ENCODE measurements around the gene IFITM2. TPM values are rescaled to one million over a fixed set of nuclear protein-coding genes. Genes with fewer than 3 reads are reported as not detected.
A peak's percentile ranks its signal among the peaks of the same experiment; 100 is the strongest.
"Not testable (repeated sequence)": the region's sequence is repeated elsewhere in the genome, so short reads cannot be mapped to it uniquely, and the experiment has no call there.

The IFITM2 gene
- total RNA-seq, 6 experiments from 2014 or later = 157 to 624 (median 390) TPM

DNA sequence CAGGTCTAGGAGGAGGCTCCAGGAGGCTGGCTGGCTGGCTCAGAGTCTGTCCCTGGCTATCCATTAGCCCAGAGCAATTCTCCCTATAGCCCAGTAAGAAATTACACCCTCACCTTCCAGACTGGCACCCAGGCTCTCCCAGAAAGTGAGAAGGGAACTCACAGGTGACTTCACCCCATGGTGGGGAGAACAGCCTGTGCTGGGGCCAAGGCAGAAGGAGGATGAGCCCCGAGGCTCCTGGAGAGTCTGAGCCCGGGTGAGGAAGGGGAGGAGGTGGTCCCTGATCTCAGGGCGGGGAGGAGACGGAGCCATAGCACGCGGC lies 6.9 kb downstream of the IFITM2 start:
- H3K27me3 ChIP-seq; DNase-seq; ATAC-seq; H3K9me3 ChIP-seq; H3K36me3 ChIP-seq; intact Hi-C loops (cut with DNase I): not testable (repeated sequence)
- Histone ChIP-seq H3K4me3 (peak overlapping the region; percentile 42 to 55 (median 52)), H3K27ac (peak overlapping the region; percentile 85 to 97 (median 90)), H3K4me1 (peaks cover 0 to 41% (median 7%) of the 10 kb centered on the region in 4 donors)
- TF ChIP-seq POLR2A (IDR thresholded peaks at IDR 0.05) = peak; percentile 50
- WGBS (ENCODE audit: insufficient coverage, low coverage, low lambda C conversion rate, missing lambda C conversion rate) = 8% methylated on average over 2 of the region's 6 CpGs

GRCh38 chr11:315051-315481 lies 7.5 kb downstream of the IFITM2 start:
- Histone ChIP-seq H3K4me3 (peak overlapping the region; percentile 42 to 55 (median 52)), H3K4me1 (peaks cover 0 to 36% (median 4%) of the 10 kb centered on the region in 4 donors), H3K27ac (peak overlapping the region; percentile 85 to 97 (median 90)), H3K27me3 (no peaks in the 10 kb centered on the region), H3K36me3 (no peaks in the 10 kb centered on the region), H3K9me3 (no peaks in the 10 kb centered on the region)
- ATAC-seq (peak in 3 of 4 donors; percentile 3 to 42 (median 34)), DNase-seq (peak in 2 of 3 donors; percentile 66 to 73)
- 26% methylated on average over 4 of the region's 9 CpGs for WGBS (ENCODE audit: insufficient coverage, low coverage, low lambda C conversion rate, missing lambda C conversion rate)
- TF ChIP-seq, protein P1, sequence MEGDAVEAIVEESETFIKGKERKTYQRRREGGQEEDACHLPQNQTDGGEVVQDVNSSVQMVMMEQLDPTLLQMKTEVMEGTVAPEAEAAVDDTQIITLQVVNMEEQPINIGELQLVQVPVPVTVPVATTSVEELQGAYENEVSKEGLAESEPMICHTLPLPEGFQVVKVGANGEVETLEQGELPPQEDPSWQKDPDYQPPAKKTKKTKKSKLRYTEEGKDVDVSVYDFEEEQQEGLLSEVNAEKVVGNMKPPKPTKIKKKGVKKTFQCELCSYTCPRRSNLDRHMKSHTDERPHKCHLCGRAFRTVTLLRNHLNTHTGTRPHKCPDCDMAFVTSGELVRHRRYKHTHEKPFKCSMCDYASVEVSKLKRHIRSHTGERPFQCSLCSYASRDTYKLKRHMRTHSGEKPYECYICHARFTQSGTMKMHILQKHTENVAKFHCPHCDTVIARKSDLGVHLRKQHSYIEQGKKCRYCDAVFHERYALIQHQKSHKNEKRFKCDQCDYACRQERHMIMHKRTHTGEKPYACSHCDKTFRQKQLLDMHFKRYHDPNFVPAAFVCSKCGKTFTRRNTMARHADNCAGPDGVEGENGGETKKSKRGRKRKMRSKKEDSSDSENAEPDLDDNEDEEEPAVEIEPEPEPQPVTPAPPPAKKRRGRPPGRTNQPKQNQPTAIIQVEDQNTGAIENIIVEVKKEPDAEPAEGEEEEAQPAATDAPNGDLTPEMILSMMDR (IDR thresholded peaks at IDR 0.05) = no peak
- peak; percentile 47 for TF ChIP-seq POLR2A (IDR thresholded peaks at IDR 0.05)
- intact Hi-C loops (cut with DNase I) = no loop called here

DNA sequence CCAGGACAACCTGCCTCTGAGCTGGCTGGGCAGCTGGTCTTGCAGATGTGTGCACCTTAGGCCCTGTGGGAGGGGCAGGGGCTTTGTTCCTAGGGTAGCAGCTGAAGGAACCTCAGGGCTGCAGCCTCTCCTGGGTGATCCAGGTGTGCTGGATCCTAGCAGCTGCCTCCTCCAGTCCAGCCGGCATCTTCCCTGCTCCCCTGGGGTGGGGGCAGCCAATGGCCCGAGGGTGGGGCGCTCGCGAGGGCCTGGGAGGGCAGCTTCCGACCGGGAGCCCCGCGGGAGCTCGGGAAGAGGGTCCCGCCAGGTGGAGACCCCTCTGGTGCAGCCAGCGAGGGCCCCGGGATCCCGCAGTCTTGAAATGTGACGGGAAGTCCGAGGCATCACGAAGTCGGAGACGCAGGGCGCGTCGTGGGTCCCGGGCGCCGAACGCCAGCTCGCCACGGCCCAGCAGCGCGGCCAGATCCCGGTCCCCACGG lies 7.9 kb downstream of the IFITM2 start:
- H3K36me3 ChIP-seq = no peaks in the 10 kb centered on the region
- H3K4me3 ChIP-seq = peak overlapping the region; percentile 42 to 55 (median 52)
- 0% methylated on average over 3 of the region's 32 CpGs for WGBS (ENCODE audit: insufficient coverage, low coverage, low lambda C conversion rate, missing lambda C conversion rate)
- ATAC-seq (no peak), DNase-seq (no peak)
- peak overlapping the region; percentile 85 to 97 (median 90) for H3K27ac ChIP-seq
- intact Hi-C loops (cut with DNase I) = no loop called here
- H3K27me3 ChIP-seq = no peaks in the 10 kb centered on the region
- TF ChIP-seq, protein P1 (IDR thresholded peaks at IDR 0.05) = no peak
- no peak for TF ChIP-seq POLR2A (IDR thresholded peaks at IDR 0.05)
- peaks cover 0 to 36% (median 4%) of the 10 kb centered on the region in 4 donors for H3K4me1 ChIP-seq
- no peaks in the 10 kb centered on the region for H3K9me3 ChIP-seq

DNA sequence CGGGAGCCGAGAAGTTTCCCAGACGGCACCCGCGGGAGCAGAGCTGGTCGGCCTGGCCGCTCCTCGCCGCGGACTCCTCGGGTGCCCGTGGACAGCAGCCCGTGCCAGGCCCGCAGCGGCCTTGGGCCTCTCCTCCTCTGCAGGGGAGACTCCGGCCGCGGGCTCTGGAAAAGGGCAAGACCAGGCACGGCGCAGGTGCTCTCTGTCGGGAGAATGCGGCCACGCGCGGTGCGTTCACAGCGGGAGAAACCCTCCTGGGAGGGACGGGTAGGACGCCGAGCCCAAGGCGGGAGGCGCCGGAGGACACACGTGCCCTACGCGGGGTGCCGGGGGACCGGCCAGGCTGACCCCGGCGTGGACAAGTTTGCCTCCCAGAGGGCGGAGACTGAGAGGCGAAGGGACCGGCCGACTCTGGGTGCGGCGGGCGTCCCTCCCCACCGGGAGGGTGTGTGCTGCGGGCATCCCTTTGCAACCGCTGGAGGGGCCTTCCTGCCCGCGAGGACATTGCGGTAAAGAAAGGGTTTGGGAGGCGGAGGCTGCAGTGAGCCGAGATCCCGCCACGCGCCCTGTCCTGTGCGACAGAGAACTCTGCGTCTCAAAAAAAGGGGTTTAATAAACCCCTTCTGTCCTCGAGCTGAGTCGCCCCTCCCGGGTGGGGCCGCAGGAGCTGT lies 8.6 kb downstream of the IFITM2 start:
- TF ChIP-seq, protein P1 (IDR thresholded peaks at IDR 0.05) = no peak
- peak; percentile 84 for TF ChIP-seq POLR2A (IDR thresholded peaks at IDR 0.05)
- H3K9me3 ChIP-seq = no peaks in the 10 kb centered on the region
- H3K4me3 ChIP-seq = peak overlapping the region; percentile 42 to 55 (median 52)
- H3K27me3 ChIP-seq = no peaks in the 10 kb centered on the region
- no peaks in the 10 kb centered on the region for H3K36me3 ChIP-seq
- peaks cover 0 to 36% (median 4%) of the 10 kb centered on the region in 4 donors for H3K4me1 ChIP-seq
- intact Hi-C loops (cut with DNase I) = no loop called here
- ATAC-seq = peak; percentile 0 to 8 (median 4)
- WGBS (ENCODE audit: insufficient coverage, low coverage, low lambda C conversion rate, missing lambda C conversion rate) = 23% methylated on average over 26 of the region's 64 CpGs
- peak overlapping the region; percentile 85 to 97 (median 90) for H3K27ac ChIP-seq
- DNase-seq = peak; percentile 73 to 77 (median 77)

DNA sequence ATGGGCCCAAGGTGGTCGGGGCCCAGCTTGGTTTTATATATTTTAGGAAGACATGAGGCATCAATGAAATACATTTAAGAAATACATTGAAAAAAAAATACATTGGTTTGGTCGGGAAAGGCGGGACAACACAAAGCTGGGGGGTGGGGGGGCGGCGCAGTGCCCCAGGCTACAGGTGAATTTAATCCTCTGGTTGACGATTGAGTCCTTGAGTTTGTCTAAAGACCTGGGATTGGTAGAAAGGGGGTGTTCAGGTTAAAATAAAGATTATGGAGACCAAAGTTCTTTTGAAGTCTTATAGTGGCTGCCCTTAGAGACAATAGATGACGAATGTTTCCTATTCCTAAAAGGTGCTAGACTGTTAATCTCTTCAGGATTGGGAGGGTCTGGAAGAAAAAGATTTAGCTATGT lies 9.3 kb downstream of the IFITM2 start:
- H3K36me3 ChIP-seq = no peaks in the 10 kb centered on the region
- H3K9me3 ChIP-seq = no peaks in the 10 kb centered on the region
- WGBS (ENCODE audit: insufficient coverage, low coverage, low lambda C conversion rate, missing lambda C conversion rate) = 42% methylated on average over 7 of the region's 7 CpGs
- H3K27me3 ChIP-seq = no peaks in the 10 kb centered on the region
- TF ChIP-seq, protein P1 (IDR thresholded peaks at IDR 0.05) = no peak
- no peak for TF ChIP-seq POLR2A (IDR thresholded peaks at IDR 0.05)
- peaks cover 0 to 36% (median 4%) of the 10 kb centered on the region in 4 donors for H3K4me1 ChIP-seq
- H3K4me3 ChIP-seq = peak overlapping the region in 1 of 3 donors; percentile 42
- intact Hi-C loops (cut with DNase I) = no loop called here
- peak overlapping the region; percentile 85 to 97 (median 90) for H3K27ac ChIP-seq
- ATAC-seq (no peak), DNase-seq (no peak)

All from right lobe of liver (tissue), 6 donors.